Thyroid gland (tissue), 4 donors: Measurements from ENCODE around the gene CDH1. TPM values are rescaled to one million over a fixed set of nuclear protein-coding genes. Genes with fewer than 3 reads are reported as not detected.

Experiments used
- DNase-seq, 2 donors: peaks; one replicate each; pipeline ENCODE4 v3.0.0-alpha.2; 2019
- H3K27ac ChIP-seq, 3 donors: fragments of 200-600 bp; sonication (generic); 1 replicate in 2 of 3; 2 replicates in 1 of 3; pipeline ENCODE4 v1.5.1; 2016 to 2019; ENCODE audit warnings: mild to moderate bottlenecking in 1 of 3, moderate library complexity in 1 of 3
- H3K27me3 ChIP-seq: fragments of 200-600 bp; sonication (generic); one replicate; pipeline ENCODE4 v1.5.1; 2019
- H3K36me3 ChIP-seq, 2 donors: fragments of 200-600 bp; sonication (generic); one replicate each; pipeline ENCODE4 v1.5.1; 2016 to 2019
- H3K4me1 ChIP-seq, 2 donors: fragments of 200-600 bp; sonication (generic); one replicate each; pipeline ENCODE4 v1.5.1; 2017 to 2019
- H3K4me3 ChIP-seq, 3 donors: fragments of 200-600 bp; sonication (generic); replicated peaks in 1 of 3; 1 replicate in 2 of 3; 2 replicates in 1 of 3; pipeline ENCODE4 v1.5.1; 2016; ENCODE audit warnings: mild to moderate bottlenecking in 1 of 3
- H3K9me3 ChIP-seq: fragments of 200-600 bp; sonication (generic); one replicate; pipeline ENCODE4 v1.5.1; 2017
- CTCF ChIP-seq, 6 experiments: fragments of 200-600 bp in 3 of 6; fragments of 450-650 bp in 3 of 6; sonication (generic) in 3 of 6; IDR thresholded peaks; one replicate each; pipeline ENCODE4 v1.5.1; 2016 to 2019; ENCODE audit warnings: antibody characterized with exemption in 6 of 6, mild to moderate bottlenecking in 2 of 6, inconsistent platforms in 1 of 6, moderate library complexity in 1 of 6
- POLR2A ChIP-seq, 2 donors: fragments of 450-650 bp; IDR thresholded peaks; one replicate each; pipeline ENCODE4 v1.6.1; 2017; ENCODE audit warnings: antibody characterized with exemption in 2 of 2, mild to moderate bottlenecking in 2 of 2, moderate library complexity in 1 of 2
- WGBS, 2 donors: methylation state at CpG; one replicate each; pipeline ENCODE4 v1.1.5; 2017; 5-methylcytosine and 5-hydroxymethylcytosine counted together
- intact Hi-C: fragments of 100-400 bp; cut with DNase I; formaldehyde crosslinking; loops from one replicate; pipeline ENCODE4 v1.15.1; 2023
- total RNA-seq, 4 donors: library from RNA; depleted of rRNA; stranded (reverse); fragments of >200 nt; gene quantifications; one replicate each; pipeline ENCODE4 v1.2.3, GENCODE V29; 2016

The CDH1 gene
- total RNA-seq, 4 donors from 2014 or later: 177 to 287 (median 279) TPM

GRCh38 chr16:68850481-68850880 is 113.4 kb downstream of the CDH1 start:
- Histone ChIP-seq H3K4me1 (no peaks in the 10 kb centered on the region), H3K9me3 (no peaks in the 10 kb centered on the region), H3K36me3 (no peaks in the 10 kb centered on the region), H3K27ac (no peak overlapping the region), H3K4me3 (no peak overlapping the region), H3K27me3 (no peaks in the 10 kb centered on the region)
- no peak for TF ChIP-seq POLR2A (IDR thresholded peaks at IDR 0.05)
- TF ChIP-seq CTCF (IDR thresholded peaks at IDR 0.05): no peak
- intact Hi-C loops: no loop called here
- 95 to 97% methylated on average over 2 of the region's 2 CpGs for WGBS, 2 donors
- no peak for DNase-seq

- intact Hi-C loops: no loop called here
- DNase-seq: no peak
- TF ChIP-seq POLR2A (IDR thresholded peaks at IDR 0.05): no peak
- TF ChIP-seq CTCF (IDR thresholded peaks at IDR 0.05): no peak
- Histone ChIP-seq H3K4me3 (no peak overlapping the region), H3K9me3 (no peaks in the 10 kb centered on the region), H3K27me3 (no peaks in the 10 kb centered on the region), H3K27ac (no peak overlapping the region), H3K4me1 (no peaks in the 10 kb centered on the region), H3K36me3 (no peaks in the 10 kb centered on the region)
- WGBS, 2 donors: 86 to 88% methylated on average over 2 of the region's 2 CpGs
These were observed 114.5 kb downstream of the CDH1 start for GRCh38 chr16:68851601-68852000.

GRCh38 chr16:68857479-68857878 is 120.4 kb downstream of the CDH1 start:
- 89 to 90% methylated on average over 1 of the region's 1 CpG for WGBS, 2 donors
- Histone ChIP-seq H3K4me1 (peaks cover 3 to 10% of the 10 kb centered on the region in 2 donors), H3K27ac (no peak overlapping the region), H3K36me3 (no peaks in the 10 kb centered on the region), H3K27me3 (no peaks in the 10 kb centered on the region), H3K9me3 (no peaks in the 10 kb centered on the region), H3K4me3 (no peak overlapping the region)
- intact Hi-C loops: no loop called here
- no peak for TF ChIP-seq CTCF (IDR thresholded peaks at IDR 0.05)
- TF ChIP-seq POLR2A (IDR thresholded peaks at IDR 0.05): no peak
- DNase-seq: no peak

GRCh38 chr16:68859828-68860227 is 122.7 kb downstream of the CDH1 start:
- Histone ChIP-seq H3K9me3 (no peaks in the 10 kb centered on the region), H3K27me3 (no peaks in the 10 kb centered on the region), H3K4me3 (no peak overlapping the region), H3K27ac (no peak overlapping the region), H3K36me3 (no peaks in the 10 kb centered on the region), H3K4me1 (peaks cover 3 to 10% of the 10 kb centered on the region in 2 donors)
- 64 to 67% methylated on average over 4 of the region's 4 CpGs for WGBS, 2 donors
- intact Hi-C loops: no loop called here
- no peak for DNase-seq
- TF ChIP-seq POLR2A (IDR thresholded peaks at IDR 0.05): no peak

GRCh38 chr16:68860978-68861892 is 124.1 kb downstream of the CDH1 start:
- WGBS, 2 donors: 94 to 95% methylated on average over 15 of the region's 15 CpGs
- no peak for TF ChIP-seq CTCF (IDR thresholded peaks at IDR 0.05)
- no peak for TF ChIP-seq POLR2A (IDR thresholded peaks at IDR 0.05)
- Histone ChIP-seq H3K9me3 (no peaks in the 10 kb centered on the region), H3K4me3 (no peak overlapping the region), H3K4me1 (peaks cover 3 to 10% of the 10 kb centered on the region in 2 donors), H3K27me3 (no peaks in the 10 kb centered on the region), H3K36me3 (peaks cover 0 to 5% of the 10 kb centered on the region in 2 donors), H3K27ac (no peak overlapping the region)
- intact Hi-C loops: no loop called here
- no peak for DNase-seq
